Smooth muscle cell (in vitro differentiated cells): ENCODE measurements around the gene SLC34A2. TPM values are rescaled to one million over a fixed set of nuclear protein-coding genes. Genes with fewer than 3 reads are reported as not detected.

Source experiments
- DNase-seq: peaks from one replicate; lab custom pipeline; 2025; ENCODE audit not compliant: unreplicated experiment; lab: John Stamatoyannopoulos, UW
- H2AFZ ChIP-seq: fragments of 200-600 bp; sonication (generic); 2 replicates; pipeline ENCODE4 v1.6.0; 2016; ENCODE audit warnings: antibody characterized with exemption, low read depth, mild to moderate bottlenecking
- H3F3A ChIP-seq: fragments of 200-600 bp; sonication (generic); 2 replicates; pipeline ENCODE4 v1.6.0; 2017; ENCODE audit warnings: antibody characterized with exemption, low read depth
- H3K27ac ChIP-seq: fragments of 200-600 bp; sonication (generic); 2 replicates; pipeline ENCODE4 v1.5.1; 2016; ENCODE audit warnings: low read depth, mild to moderate bottlenecking
- H3K27me3 ChIP-seq: fragments of 200-600 bp; sonication (generic); 2 replicates; pipeline ENCODE4 v1.6.1; 2016; ENCODE audit warnings: low read depth, mild to moderate bottlenecking
- H3K36me3 ChIP-seq: fragments of 200-600 bp; sonication (generic); 2 replicates; pipeline ENCODE4 v1.5.1; 2016; ENCODE audit warnings: low read depth
- H3K4me1 ChIP-seq: fragments of 200-600 bp; sonication (generic); 2 replicates; pipeline ENCODE4 v1.5.1; 2016; ENCODE audit warnings: low read depth
- H3K4me2 ChIP-seq: fragments of 200-600 bp; sonication (generic); 2 replicates; pipeline ENCODE4 v1.6.0; 2016; ENCODE audit warnings: mild to moderate bottlenecking
- H3K4me3 ChIP-seq: fragments of 200-600 bp; sonication (generic); 2 replicates; pipeline ENCODE4 v1.5.1; 2016; ENCODE audit warnings: mild to moderate bottlenecking
- H3K79me2 ChIP-seq: fragments of 200-600 bp; sonication (generic); 2 replicates; pipeline ENCODE4 v1.6.0; 2016; ENCODE audit warnings: low read depth, mild to moderate bottlenecking
- H3K9ac ChIP-seq: fragments of 200-600 bp; sonication (generic); 2 replicates; pipeline ENCODE4 v1.6.0; 2016; ENCODE audit warnings: low read depth
- H3K9me3 ChIP-seq: fragments of 200-600 bp; sonication (generic); replicated peaks from 2 replicates; pipeline ENCODE4 v1.5.1; 2016; ENCODE audit warnings: low read depth
- H4K20me1 ChIP-seq: fragments of 200-600 bp; sonication (generic); 2 replicates; pipeline ENCODE4 v1.6.0; 2016; ENCODE audit warnings: low read depth
- CTCF ChIP-seq: fragments of 200-600 bp; sonication (generic); IDR thresholded peaks from 2 replicates; pipeline ENCODE4 v1.5.1; 2017; ENCODE audit warnings: borderline replicate concordance, mild to moderate bottlenecking, antibody characterized with exemption; ENCODE audit not compliant: insufficient read depth, poor library complexity, severe bottlenecking
- WGBS: methylation state at CpG from one replicate; pipeline ENCODE4 v1.1.7; 2016; ENCODE audit warnings: low lambda C conversion rate; 5-methylcytosine and 5-hydroxymethylcytosine counted together
- polyA plus RNA-seq: library from polyadenylated mRNA; unstranded; fragments of >200 nt; fragmentation: Nextera tagmentation; extraction: Ambion mirVana; gene quantifications from 2 replicates; pipeline ENCODE4 v1.2.1, GENCODE V29; 2016
- total RNA-seq: library from RNA; depleted of rRNA; stranded (reverse); fragments of >200 nt; gene quantifications from 2 replicates; pipeline ENCODE4 v1.2.3, GENCODE V29; 2014

The SLC34A2 gene
- total and polyA plus RNA-seq, 2 experiments from 2014 or later = 0.49 TPM; not detected in 1

GRCh38 chr4:25632135-25632534, 23.5 kb upstream of the SLC34A2 start:
- H3K4me1 ChIP-seq = no peaks in the 10 kb centered on the region
- no peaks in the 10 kb centered on the region for H3K36me3 ChIP-seq
- TF ChIP-seq CTCF = no peak
- no peak overlapping the region for H3K9ac ChIP-seq
- H3K4me3 ChIP-seq = no peak overlapping the region
- WGBS = 71% methylated on average over 4 of the region's 4 CpGs
- no peaks in the 10 kb centered on the region for H3F3A ChIP-seq
- H3K27me3 ChIP-seq = no peaks in the 10 kb centered on the region
- no peaks in the 10 kb centered on the region for H3K79me2 ChIP-seq
- no peak for DNase-seq
- H4K20me1 ChIP-seq = no peaks in the 10 kb centered on the region
- H3K9me3 ChIP-seq = no peaks in the 10 kb centered on the region
- no peak overlapping the region for H3K4me2 ChIP-seq
- H2AFZ ChIP-seq = no peak overlapping the region
- no peak overlapping the region for H3K27ac ChIP-seq

- TF ChIP-seq CTCF = no peak
- WGBS = 92% methylated on average over 4 of the region's 4 CpGs
- H3F3A ChIP-seq = no peaks in the 10 kb centered on the region
- no peak overlapping the region for H3K9ac ChIP-seq
- no peaks in the 10 kb centered on the region for H3K36me3 ChIP-seq
- DNase-seq = no peak
- H4K20me1 ChIP-seq = no peaks in the 10 kb centered on the region
- H2AFZ ChIP-seq = no peak overlapping the region
- H3K4me1 ChIP-seq = no peaks in the 10 kb centered on the region
- H3K79me2 ChIP-seq = no peaks in the 10 kb centered on the region
- no peak overlapping the region for H3K4me2 ChIP-seq
- no peaks in the 10 kb centered on the region for H3K9me3 ChIP-seq
- H3K4me3 ChIP-seq = no peak overlapping the region
- H3K27ac ChIP-seq = no peak overlapping the region
- no peaks in the 10 kb centered on the region for H3K27me3 ChIP-seq
Measured at GRCh38 chr4:25633541-25633940, 22.1 kb upstream of the SLC34A2 start.

- Histone ChIP-seq H3K9ac (no peak overlapping the region), H3F3A (no peaks in the 10 kb centered on the region), H3K9me3 (no peaks in the 10 kb centered on the region), H2AFZ (no peak overlapping the region), H3K79me2 (no peaks in the 10 kb centered on the region), H3K27me3 (no peaks in the 10 kb centered on the region), H3K4me3 (no peak overlapping the region), H3K4me2 (no peak overlapping the region), H3K36me3 (no peaks in the 10 kb centered on the region), H3K27ac (no peak overlapping the region), H3K4me1 (no peaks in the 10 kb centered on the region), H4K20me1 (no peaks in the 10 kb centered on the region)
- no peak for TF ChIP-seq CTCF
- DNase-seq = no peak
- 69% methylated on average over 4 of the region's 4 CpGs for WGBS
Measured at GRCh38 chr4:25635501-25635900, 20.1 kb upstream of the SLC34A2 start.

- no peaks in the 10 kb centered on the region for H3K4me1 ChIP-seq
- H3K9me3 ChIP-seq = no peaks in the 10 kb centered on the region
- no peak overlapping the region for H3K4me2 ChIP-seq
- 80% methylated on average over 10 of the region's 10 CpGs for WGBS
- H4K20me1 ChIP-seq = no peaks in the 10 kb centered on the region
- H2AFZ ChIP-seq = no peak overlapping the region
- no peaks in the 10 kb centered on the region for H3K27me3 ChIP-seq
- no peak overlapping the region for H3K27ac ChIP-seq
- no peaks in the 10 kb centered on the region for H3F3A ChIP-seq
- H3K79me2 ChIP-seq = no peaks in the 10 kb centered on the region
- no peaks in the 10 kb centered on the region for H3K36me3 ChIP-seq
- no peak for DNase-seq
- no peak overlapping the region for H3K9ac ChIP-seq
- H3K4me3 ChIP-seq = no peak overlapping the region
- no peak for TF ChIP-seq CTCF
Measured at GRCh38 chr4:25637581-25638220, 17.9 kb upstream of the SLC34A2 start.
